Kidney (tissue), 14 donors: ENCODE measurements around the gene GPC5. TPM values are rescaled to one million over a fixed set of nuclear protein-coding genes. Genes with fewer than 3 reads are reported as not detected.

Experiments used
- DNase-seq, 5 donors: peaks; one replicate each; pipeline ENCODE4 v3.0.0-alpha.2; 2013 to 2020
- FAIRE-seq: peaks from 2 replicates; lab custom pipeline; 2012; peaks lifted over from hg19 to GRCh38; lab: Jason Lieb, UNC
- H3K27ac ChIP-seq, 2 donors: one replicate each; pipeline ENCODE4 v1.7.0; 2013; ENCODE audit warnings: low read depth in 2 of 2, low read length in 2 of 2, inconsistent platforms in 1 of 2
- H3K27me3 ChIP-seq: one replicate; pipeline ENCODE4 v1.7.1; 2013; ENCODE audit warnings: low read length, inconsistent platforms; ENCODE audit not compliant: control insufficient read depth, insufficient read depth
- H3K36me3 ChIP-seq, 3 donors: one replicate each; pipeline versions ENCODE4 v1.7.0 to v1.7.1; 2013; ENCODE audit warnings: low read length in 3 of 3, control low read depth in 1 of 3, inconsistent platforms in 1 of 3; ENCODE audit not compliant: insufficient read depth in 3 of 3, control insufficient read depth in 2 of 3
- H3K4me1 ChIP-seq, 3 donors: one replicate each; pipeline versions ENCODE4 v1.7.0 to v1.7.1; 2013; ENCODE audit warnings: low read length in 3 of 3, inconsistent platforms in 1 of 3, low read depth in 1 of 3; ENCODE audit not compliant: control insufficient read depth in 2 of 3, insufficient read depth in 2 of 3
- H3K4me3 ChIP-seq, 3 donors: one replicate each; pipeline versions ENCODE4 v1.7.0 to v1.8.1; 2013; ENCODE audit warnings: low read length in 3 of 3, control low read depth in 1 of 3, inconsistent platforms in 1 of 3
- H3K9ac ChIP-seq, 3 donors: one replicate each; pipeline versions ENCODE4 v1.7.0 to v1.7.1; 2013; ENCODE audit warnings: low read length in 3 of 3, control low read depth in 1 of 3, inconsistent platforms in 1 of 3
- H3K9me3 ChIP-seq, 3 donors: one replicate each; pipeline versions ENCODE4 v1.7.0 to v1.7.1; 2013; ENCODE audit warnings: low read length in 3 of 3, control low read depth in 1 of 3, inconsistent platforms in 1 of 3; ENCODE audit not compliant: control insufficient read depth in 2 of 3, insufficient read depth in 1 of 3
- CTCF ChIP-seq: IDR thresholded peaks from 3 replicates; pipeline ENCODE4 v1.5.1; 2012; ENCODE audit warnings: mild to moderate bottlenecking, moderate library complexity, borderline replicate concordance; ENCODE audit not compliant: insufficient read depth; ENCODE audit errors: extremely low read depth
- intact Hi-C: fragments of 100-400 bp; cut with DNase I; formaldehyde crosslinking; loops from one replicate; pipeline ENCODE4 v1.11.1; 2022
- polyA plus RNA-seq: library from polyadenylated mRNA; stranded (reverse); fragments of 350-450 nt; fragmentation: Illumina TruSeq; extraction: RNeasy Lipid Tissue Mini Kit (QIAGEN cat#74804); gene quantifications from one replicate; pipeline ENCODE4 v1.2.3, GENCODE V29; 2014; ENCODE audit warnings: low read depth, low replicate concordance; ENCODE audit not compliant: insufficient read depth
- total RNA-seq: library from RNA; stranded (reverse); fragmentation: NEBNext Ultra II Directional; extraction: Animal tissue kit (Norgen Biotek cat#: 25700); gene quantifications from one replicate; pipeline ENCODE4 v1.2.1, GENCODE V29; 2021
- donor health status: control.
- donor health status: control.
- donor health status: control.
- donor health status: control.
- donor health status: control.
- donor health status: DM: yes; HTN: yes; CAD: no.
- donor health status: Normal renal cell carcinoma (clear cell type).

The GPC5 gene
- total and polyA plus RNA-seq, 2 donors from 2014 or later: 0.47 to 6.8 TPM

GRCh38 chr13:91729859-91730258 is 331.4 kb downstream of the GPC5 start:
- FAIRE-seq (no peak), DNase-seq (no peak)
- intact Hi-C loops: no loop called here
- Histone ChIP-seq H3K9ac (no peak overlapping the region), H3K9me3 (no peaks in the 10 kb centered on the region), H3K4me1 (no peaks in the 10 kb centered on the region), H3K36me3 (no peaks in the 10 kb centered on the region), H3K4me3 (no peak overlapping the region), H3K27ac (no peak overlapping the region), H3K27me3 (no peaks in the 10 kb centered on the region)
- TF ChIP-seq CTCF: no peak

- Histone ChIP-seq H3K9ac (no peak overlapping the region), H3K4me3 (no peak overlapping the region), H3K4me1 (no peaks in the 10 kb centered on the region), H3K27ac (no peak overlapping the region), H3K27me3 (no peaks in the 10 kb centered on the region), H3K36me3 (no peaks in the 10 kb centered on the region), H3K9me3 (no peaks in the 10 kb centered on the region)
- intact Hi-C loops: no loop called here
- no peak for TF ChIP-seq CTCF
- no peak for DNase-seq
- no peak for FAIRE-seq
These were observed 341.3 kb downstream of the GPC5 start for GRCh38 chr13:91739751-91740150.

GRCh38 chr13:91740756-91741155 is 342.3 kb downstream of the GPC5 start:
- no peak overlapping the region for H3K9ac ChIP-seq
- intact Hi-C loops: no loop called here
- H3K4me1 ChIP-seq: no peaks in the 10 kb centered on the region
- H3K4me3 ChIP-seq: no peak overlapping the region
- no peaks in the 10 kb centered on the region for H3K27me3 ChIP-seq
- FAIRE-seq: no peak
- H3K36me3 ChIP-seq: no peaks in the 10 kb centered on the region
- H3K27ac ChIP-seq: no peak overlapping the region
- no peaks in the 10 kb centered on the region for H3K9me3 ChIP-seq
- DNase-seq: no peak
- TF ChIP-seq CTCF: no peak

GRCh38 chr13:91741925-91742324 is 343.5 kb downstream of the GPC5 start:
- no peaks in the 10 kb centered on the region for H3K27me3 ChIP-seq
- H3K4me1 ChIP-seq: no peaks in the 10 kb centered on the region
- no peaks in the 10 kb centered on the region for H3K36me3 ChIP-seq
- no peak overlapping the region for H3K4me3 ChIP-seq
- DNase-seq (no peak), FAIRE-seq (no peak)
- intact Hi-C loops: no loop called here
- no peak overlapping the region for H3K9ac ChIP-seq
- H3K9me3 ChIP-seq: no peaks in the 10 kb centered on the region
- no peak overlapping the region for H3K27ac ChIP-seq
- TF ChIP-seq CTCF: no peak
